GM20000 (cell line): ENCODE measurements around the gene SETD3.

Experiments used
- DNase-seq: peaks from one replicate; pipeline ENCODE4 v3.0.0; 2012; ENCODE audit warnings: low spot score
- CTCF ChIP-seq: IDR thresholded peaks from 2 replicates; pipeline ENCODE4 v1.5.1; 2012; ENCODE audit warnings: mild to moderate bottlenecking, control low read depth; ENCODE audit errors: extremely low read depth, missing control alignments

Gene SETD3

DNA sequence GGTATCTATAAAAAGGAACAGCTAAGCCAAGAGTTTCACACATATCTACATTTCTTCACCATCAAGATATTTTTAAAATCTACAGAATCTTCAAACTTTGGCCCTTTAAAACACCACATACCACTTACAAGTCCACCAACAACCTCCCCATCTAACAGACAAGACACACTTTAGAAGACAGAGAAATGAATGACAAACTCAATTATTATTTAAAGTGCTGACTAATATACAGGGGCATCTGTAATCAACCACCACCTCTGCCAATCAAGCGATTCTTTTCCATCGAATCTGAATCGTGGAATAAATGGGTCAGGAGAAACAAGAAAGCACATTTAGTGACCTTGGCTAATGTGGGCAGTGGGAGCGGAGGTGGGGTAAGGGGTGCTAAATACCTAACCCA, 7.7 kb downstream of the SETD3 start:
- no peak for DNase-seq
- TF ChIP-seq CTCF = no peak

DNA sequence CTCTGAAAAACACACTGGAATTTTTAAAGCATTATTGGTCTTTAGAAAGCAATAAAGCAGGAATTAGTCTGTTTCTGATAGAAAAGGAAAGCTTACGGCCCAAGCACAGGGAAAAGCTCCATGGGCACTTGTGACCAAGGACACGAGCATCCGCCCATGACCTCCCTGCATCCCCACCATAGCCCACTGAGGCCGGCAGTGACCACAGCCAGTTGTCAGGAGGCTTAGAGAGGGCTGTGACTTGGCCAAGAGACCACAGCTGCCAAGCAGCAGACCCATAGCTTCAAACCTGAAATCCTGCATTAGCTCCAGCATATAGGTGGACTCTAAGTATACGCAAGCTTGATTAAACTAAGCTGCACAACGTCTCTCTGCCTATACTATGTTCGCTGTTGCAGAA, 8.9 kb downstream of the SETD3 start:
- TF ChIP-seq CTCF = no peak
- no peak for DNase-seq

- no peak for DNase-seq
- TF ChIP-seq CTCF = no peak
These were observed 11.6 kb downstream of the SETD3 start for GRCh38 chr14:99468836-99469592.

DNA sequence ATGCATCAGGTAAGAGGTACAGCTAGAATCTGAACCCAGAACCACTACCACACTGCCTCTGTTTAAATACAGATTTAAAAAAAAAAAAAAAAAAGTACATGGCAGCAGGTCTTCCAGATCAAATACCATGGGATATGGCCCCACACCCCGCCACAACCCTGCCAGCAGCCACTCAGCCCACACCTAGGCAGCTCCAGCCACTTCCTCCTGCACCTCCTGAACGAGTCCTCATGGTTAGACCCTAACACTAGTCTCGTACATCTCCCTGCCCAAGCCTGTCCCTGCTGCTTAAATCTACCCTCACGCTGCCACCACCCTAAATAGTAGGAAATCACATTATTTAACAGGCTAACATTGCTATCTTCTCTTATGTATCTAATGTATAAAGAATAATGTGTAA, 12.6 kb downstream of the SETD3 start:
- DNase-seq = no peak
- TF ChIP-seq CTCF = no peak

DNA sequence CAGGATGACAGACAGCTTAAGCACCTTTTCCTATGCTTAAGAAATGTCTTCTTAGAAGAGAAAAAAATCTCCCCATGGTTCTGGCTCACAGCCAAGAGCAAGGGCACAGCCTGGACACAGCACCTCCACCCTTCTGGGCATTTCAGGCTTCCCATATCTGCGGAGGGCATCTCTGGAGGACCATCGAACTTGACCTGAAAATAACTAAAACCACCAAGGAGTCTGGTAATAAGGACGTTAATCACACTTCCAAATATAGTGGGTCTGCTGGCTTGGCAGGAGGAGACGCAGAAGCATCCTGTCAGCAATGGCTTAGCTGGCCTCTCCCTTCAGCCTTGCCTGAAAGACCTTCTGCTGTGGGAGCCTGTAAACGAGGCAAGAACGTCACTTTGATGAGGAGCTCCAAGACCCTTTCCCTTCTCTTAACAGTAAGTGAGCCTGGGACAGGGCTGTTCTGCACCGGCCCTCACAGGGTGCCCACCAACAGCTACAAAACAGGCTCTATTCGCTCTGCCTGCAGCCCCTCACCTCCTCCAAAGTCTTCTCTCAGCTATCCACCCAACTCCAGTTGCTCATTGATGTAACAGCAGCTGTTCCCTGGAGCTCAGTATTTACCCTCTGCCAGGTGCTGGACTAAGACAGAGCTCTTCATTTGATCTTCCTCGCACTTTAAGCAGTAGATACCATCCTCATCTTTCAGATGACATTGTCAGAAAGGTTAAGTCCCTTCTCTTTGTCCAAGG, 13.2 kb downstream of the SETD3 start:
- no peak for TF ChIP-seq CTCF
- DNase-seq = no peak

DNA sequence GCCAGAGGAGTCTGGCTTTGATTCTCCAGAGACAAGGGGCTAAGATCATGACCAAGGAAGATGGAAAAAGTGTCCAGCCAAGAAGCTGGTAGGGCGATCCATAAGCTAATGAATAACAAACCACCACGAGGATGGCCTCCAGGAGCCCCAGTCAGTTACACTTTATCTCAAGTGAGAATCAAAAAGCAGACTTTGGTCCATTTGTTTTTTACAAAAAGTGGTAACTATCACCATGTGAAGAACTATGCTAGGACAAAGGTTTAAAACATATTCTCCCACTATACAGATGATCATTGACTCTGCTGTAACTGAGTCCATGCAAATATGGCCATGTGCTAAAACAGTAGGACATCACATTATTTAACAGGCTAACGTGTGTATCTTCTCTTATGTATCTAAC, 13.9 kb downstream of the SETD3 start:
- DNase-seq = no peak
- TF ChIP-seq CTCF = no peak

GRCh38 chr14:99465288-99465687, 15.4 kb downstream of the SETD3 start:
- DNase-seq = no peak
- no peak for TF ChIP-seq CTCF
